Fibroblast of the aortic adventitia (primary cell): Measurements from ENCODE around the gene XYLT2. TPM values are rescaled to one million over a fixed set of nuclear protein-coding genes. Genes with fewer than 3 reads are reported as not detected.
"Not testable (repeated sequence)": the region's sequence is repeated elsewhere in the genome, so short reads cannot be mapped to it uniquely, and the experiment has no call there.

Source experiments
- DNase-seq: peaks from one replicate; pipeline ENCODE4 v3.0.0-alpha.2; 2010; ENCODE audit warnings: low read depth
- H3K4me3 ChIP-seq: 2 replicates; pipeline ENCODE4 v1.5.1; 2011; ENCODE audit warnings: low read depth, mild to moderate bottlenecking, control low read depth, low read length, moderate library complexity
- small RNA-seq: library from RNA; depleted of rRNA; stranded (forward); fragments of <200 nt; gene quantifications from one replicate; pipeline ENCODE3, GENCODE V24; 2012
- total RNA-seq: library from RNA; depleted of rRNA; stranded (reverse); fragments of >200 nt; gene quantifications from 2 replicates; pipeline ENCODE4 v1.2.3, GENCODE V29; 2012; ENCODE audit warnings: low replicate concordance
- TF ChIP-seq, protein P1 (sequence below): IDR thresholded peaks from 2 replicates; pipeline ENCODE4 v1.5.1; 2011; ENCODE audit warnings: mild to moderate bottlenecking, low read length, control low read depth, inconsistent platforms; ENCODE audit not compliant: insufficient read depth

Gene XYLT2
- total RNA-seq, 1 donor: 33.9 TPM

- TF ChIP-seq, protein P1, sequence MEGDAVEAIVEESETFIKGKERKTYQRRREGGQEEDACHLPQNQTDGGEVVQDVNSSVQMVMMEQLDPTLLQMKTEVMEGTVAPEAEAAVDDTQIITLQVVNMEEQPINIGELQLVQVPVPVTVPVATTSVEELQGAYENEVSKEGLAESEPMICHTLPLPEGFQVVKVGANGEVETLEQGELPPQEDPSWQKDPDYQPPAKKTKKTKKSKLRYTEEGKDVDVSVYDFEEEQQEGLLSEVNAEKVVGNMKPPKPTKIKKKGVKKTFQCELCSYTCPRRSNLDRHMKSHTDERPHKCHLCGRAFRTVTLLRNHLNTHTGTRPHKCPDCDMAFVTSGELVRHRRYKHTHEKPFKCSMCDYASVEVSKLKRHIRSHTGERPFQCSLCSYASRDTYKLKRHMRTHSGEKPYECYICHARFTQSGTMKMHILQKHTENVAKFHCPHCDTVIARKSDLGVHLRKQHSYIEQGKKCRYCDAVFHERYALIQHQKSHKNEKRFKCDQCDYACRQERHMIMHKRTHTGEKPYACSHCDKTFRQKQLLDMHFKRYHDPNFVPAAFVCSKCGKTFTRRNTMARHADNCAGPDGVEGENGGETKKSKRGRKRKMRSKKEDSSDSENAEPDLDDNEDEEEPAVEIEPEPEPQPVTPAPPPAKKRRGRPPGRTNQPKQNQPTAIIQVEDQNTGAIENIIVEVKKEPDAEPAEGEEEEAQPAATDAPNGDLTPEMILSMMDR: no peak
- H3K4me3 ChIP-seq: no peak overlapping the region
- DNase-seq: no peak
Observed at GRCh38 chr17:50397919-50398285, 52.0 kb downstream of the XYLT2 start.

DNA sequence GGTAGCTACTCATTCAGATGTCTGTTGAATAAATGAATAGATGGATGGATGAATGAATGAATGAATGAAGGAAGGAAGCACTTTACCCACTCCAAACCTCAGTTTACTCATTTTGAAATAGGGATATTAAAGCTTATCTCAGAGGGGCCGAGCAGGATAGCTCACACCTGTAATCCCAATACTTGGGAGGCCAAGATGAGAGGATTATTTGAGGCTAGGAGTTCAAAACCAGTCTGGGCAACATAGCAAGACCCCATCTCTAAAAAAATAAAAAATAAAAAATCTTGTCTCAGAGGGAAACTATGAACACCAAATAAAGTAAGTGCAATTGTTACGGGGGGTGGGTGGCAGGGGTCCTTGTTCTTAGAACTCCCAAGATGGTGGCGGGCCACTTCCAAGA lies 52.7 kb downstream of the XYLT2 start:
- H3K4me3 ChIP-seq, DNase-seq: not testable (repeated sequence)

GRCh38 chr17:50399591-50399990 lies 53.7 kb downstream of the XYLT2 start:
- DNase-seq, H3K4me3 ChIP-seq: not testable (repeated sequence)

- not testable (repeated sequence) for DNase-seq, H3K4me3 ChIP-seq
Observed at GRCh38 chr17:50405351-50405750, 59.4 kb downstream of the XYLT2 start.

DNA sequence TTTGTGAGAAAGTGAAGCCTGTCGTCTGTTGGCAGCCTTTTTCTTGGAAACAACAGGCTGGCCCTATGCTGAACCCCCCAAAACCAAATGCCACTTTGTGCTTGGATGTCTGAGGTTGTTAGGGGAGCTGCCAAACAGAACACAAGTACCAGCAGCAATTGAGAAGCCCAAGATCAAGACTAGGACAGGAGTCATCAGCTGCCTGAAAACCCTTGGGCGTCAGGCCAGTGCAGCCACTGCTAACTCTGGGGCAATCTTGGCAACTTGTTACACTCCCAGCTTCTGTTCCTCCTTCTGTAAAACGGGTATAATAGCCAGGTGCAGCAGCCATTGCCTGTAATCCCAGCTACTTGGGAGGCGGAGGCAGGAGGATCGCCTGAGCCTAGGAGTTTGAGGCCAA lies 60.7 kb downstream of the XYLT2 start:
- TF ChIP-seq, protein P1: no peak
- DNase-seq: no peak

GRCh38 chr17:50407921-50408320 lies 62.0 kb downstream of the XYLT2 start:
- H3K4me3 ChIP-seq: no peak overlapping the region
- DNase-seq: no peak
- TF ChIP-seq, protein P1: no peak

More for the DNA sequence above, 60.7 kb downstream of the XYLT2 start:
- H3K4me3 ChIP-seq: no peak overlapping the region

Small RNAs within 50 kb of the gene (small RNA-seq; reads per million reads assigned to genes)
- not detected for gene RF00019

Other genes starting within 250 kb of the XYLT2 start
- 1.6 and 5.1 TPM in 2 replicates for gene SAMD14, start 216.0 kb upstream of the XYLT2 start, total RNA-seq
- 59.3 and 85.4 TPM in 2 replicates for gene PPP1R9B, start 195.4 kb upstream of the XYLT2 start, total RNA-seq
- 0.65 and 0.90 TPM in 2 replicates for gene SGCA, start 180.1 kb upstream of the XYLT2 start, total RNA-seq
- 2,633 and 16,513 TPM in 2 replicates for gene COL1A1, start 144.5 kb upstream of the XYLT2 start, total RNA-seq
- gene TMEM92, start 71.7 kb upstream of the XYLT2 start, total RNA-seq: 0.09 TPM in 1 of 2 replicates, not detected in the other
- gene MRPL27, start 27.1 kb downstream of the XYLT2 start, total RNA-seq: 64.3 and 77.3 TPM in 2 replicates
- gene EME1, start 27.1 kb downstream of the XYLT2 start, total RNA-seq: 9.1 TPM in 1 of 2 replicates, not detected in the other
- 60.3 and 126 TPM in 2 replicates for gene LRRC59, start 51.4 kb downstream of the XYLT2 start, total RNA-seq
- gene ACSF2, start 80.1 kb downstream of the XYLT2 start, total RNA-seq: 15.7 and 273 TPM in 2 replicates
- gene CHAD, start 122.8 kb downstream of the XYLT2 start, total RNA-seq: not detected in 2 replicates
- gene RSAD1, start 132.7 kb downstream of the XYLT2 start, total RNA-seq: 25.8 and 35.4 TPM in 2 replicates
- gene MYCBPAP, start 162.3 kb downstream of the XYLT2 start, total RNA-seq: 0.99 and 1.7 TPM in 2 replicates
- gene EPN3, start 186.6 kb downstream of the XYLT2 start, total RNA-seq: not detected in 2 replicates
- 49.9 and 63.6 TPM in 2 replicates for gene SPATA20, start 201.0 kb downstream of the XYLT2 start, total RNA-seq
- 0.41 and 1.8 TPM in 2 replicates for gene CACNA1G, start 214.6 kb downstream of the XYLT2 start, total RNA-seq